Natural killer cell treated with Interleukin-12 subunit alpha and Interleukin-12 subunit beta and Interleukin-15 and Interleukin-18, amount 100 ng/mL, for 72 hours (primary cell): ENCODE measurements around the gene RGP1. TPM values are rescaled to one million over a fixed set of nuclear protein-coding genes. Genes with fewer than 3 reads are reported as not detected.
A peak's percentile ranks its signal among the peaks of the same experiment; 100 is the strongest.

Source experiments
- ATAC-seq, 2 donors: fragments of 150-1000 bp; cut with Tn5 transposase in 1 of 2; sonication (Bioruptor Pico), chemical (Tn5 transposase) in 1 of 2; 2 replicates each; pipeline ENCODE4 v1.10.0; 2021
- DNase-seq: peaks from one replicate; pipeline ENCODE4 v3.0.0; 2022; ENCODE audit warnings: low spot score
- H3K27ac Mint-ChIP-seq, 2 donors: 1 replicate in 1 of 2; 2 replicates in 1 of 2; pipeline ENCODE4 v1.8.0; 2022; ENCODE audit warnings: mixed read lengths in 2 of 2, mild to moderate bottlenecking in 1 of 2, moderate library complexity in 1 of 2
- H3K27me3 Mint-ChIP-seq, 2 donors: 1 replicate in 1 of 2; 2 replicates in 1 of 2; pipeline ENCODE4 v1.8.0; 2022; ENCODE audit warnings: mixed read lengths in 2 of 2
- H3K36me3 Mint-ChIP-seq: one replicate; pipeline ENCODE4 v1.8.0; 2022; ENCODE audit warnings: mixed read lengths
- H3K4me1 Mint-ChIP-seq, 2 donors: 1 replicate in 1 of 2; 2 replicates in 1 of 2; pipeline ENCODE4 v1.8.0; 2022; ENCODE audit warnings: low read depth in 2 of 2, mixed read lengths in 2 of 2, mild to moderate bottlenecking in 1 of 2
- H3K4me3 Mint-ChIP-seq: one replicate; pipeline ENCODE4 v1.8.0; 2022; ENCODE audit warnings: mixed read lengths
- H3K9me3 Mint-ChIP-seq: 2 replicates; pipeline ENCODE4 v1.8.0; 2022; ENCODE audit warnings: mixed read lengths
- total RNA-seq, 2 donors: library from RNA; stranded (reverse); gene quantifications; one replicate each; pipeline ENCODE4 v1.2.3, GENCODE V29; 2022

RGP1 gene
- total RNA-seq, 2 donors from 2014 or later, result 17.9 to 19.6 TPM

- H3K36me3 Mint-ChIP-seq, result peaks cover 52% of the 10 kb centered on the region
- no peaks in the 10 kb centered on the region for H3K9me3 Mint-ChIP-seq
- ATAC-seq, result no peak
Observed at GRCh38 chr9:35713578-35713977, 35.5 kb upstream of the RGP1 start.

GRCh38 chr9:35714123-35714522, 35.0 kb upstream of the RGP1 start:
- Mint-ChIP-seq H3K4me3 (no peak overlapping the region), H3K36me3 (peaks cover 46% of the 10 kb centered on the region), H3K4me1 (peaks cover 8 to 13% of the 10 kb centered on the region in 2 donors), H3K27ac (peak overlapping the region in 1 of 2 donors; percentile 80), H3K27me3 (no peaks in the 10 kb centered on the region), H3K9me3 (no peaks in the 10 kb centered on the region)
- peak; percentile 5 for DNase-seq
- ATAC-seq, result no peak

More at GRCh38 chr9:35713578-35713977, 35.5 kb upstream of the RGP1 start:
- H3K4me3 Mint-ChIP-seq, result no peak overlapping the region
- DNase-seq, result no peak
- no peaks in the 10 kb centered on the region for H3K27me3 Mint-ChIP-seq
- H3K4me1 Mint-ChIP-seq, result peaks cover 8 to 13% of the 10 kb centered on the region in 2 donors
- no peak overlapping the region for H3K27ac Mint-ChIP-seq

DNA sequence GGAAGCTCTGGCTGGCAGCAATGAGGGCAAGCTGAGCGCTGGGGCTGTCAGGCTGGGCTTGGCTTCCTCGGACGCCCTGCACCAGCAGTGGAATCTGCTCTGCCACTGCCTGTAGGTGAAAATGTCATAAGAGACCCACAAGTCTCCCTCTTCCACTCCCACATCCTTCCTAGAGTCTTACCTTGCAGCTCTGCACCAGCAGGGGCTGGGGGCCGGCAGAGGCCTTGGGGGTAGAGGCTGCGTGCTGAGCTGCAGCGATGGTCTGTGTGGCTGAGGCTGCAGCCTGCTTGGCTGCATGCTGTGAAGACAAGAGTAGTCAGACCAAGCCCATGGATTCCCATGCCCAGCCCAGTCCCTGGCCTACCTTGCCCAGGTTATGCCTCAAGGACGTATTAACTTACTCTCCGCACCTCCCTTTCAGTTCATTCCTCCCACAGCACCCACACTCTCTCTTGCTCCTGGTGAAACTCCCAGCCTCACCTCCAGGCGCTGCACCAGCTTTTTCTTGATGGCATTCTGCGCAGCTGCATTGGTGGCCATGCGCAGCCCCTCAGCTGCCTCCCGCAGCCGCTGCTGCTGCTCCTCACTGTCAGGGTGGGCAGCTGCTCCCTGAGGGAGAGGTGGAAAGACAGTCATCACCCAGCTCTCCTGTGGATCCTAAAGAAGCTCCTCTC, 34.4 kb upstream of the RGP1 start:
- DNase-seq, result peak; percentile 18
- ATAC-seq, result no peak
- Mint-ChIP-seq H3K4me3 (no peak overlapping the region), H3K27ac (peak overlapping the region; percentile 27 to 80), H3K27me3 (no peaks in the 10 kb centered on the region), H3K9me3 (no peaks in the 10 kb centered on the region), H3K4me1 (peaks cover 8 to 18% of the 10 kb centered on the region in 2 donors), H3K36me3 (peaks cover 51% of the 10 kb centered on the region)

GRCh38 chr9:35716230-35716629, 32.9 kb upstream of the RGP1 start:
- DNase-seq (no peak), ATAC-seq (no peak)
- H3K9me3 Mint-ChIP-seq, result no peaks in the 10 kb centered on the region
- peaks cover 8 to 18% of the 10 kb centered on the region in 2 donors for H3K4me1 Mint-ChIP-seq
- no peaks in the 10 kb centered on the region for H3K27me3 Mint-ChIP-seq
- H3K27ac Mint-ChIP-seq, result peak overlapping the region in 1 of 2 donors; percentile 76
- peaks cover 41% of the 10 kb centered on the region for H3K36me3 Mint-ChIP-seq
- H3K4me3 Mint-ChIP-seq, result no peak overlapping the region

DNA sequence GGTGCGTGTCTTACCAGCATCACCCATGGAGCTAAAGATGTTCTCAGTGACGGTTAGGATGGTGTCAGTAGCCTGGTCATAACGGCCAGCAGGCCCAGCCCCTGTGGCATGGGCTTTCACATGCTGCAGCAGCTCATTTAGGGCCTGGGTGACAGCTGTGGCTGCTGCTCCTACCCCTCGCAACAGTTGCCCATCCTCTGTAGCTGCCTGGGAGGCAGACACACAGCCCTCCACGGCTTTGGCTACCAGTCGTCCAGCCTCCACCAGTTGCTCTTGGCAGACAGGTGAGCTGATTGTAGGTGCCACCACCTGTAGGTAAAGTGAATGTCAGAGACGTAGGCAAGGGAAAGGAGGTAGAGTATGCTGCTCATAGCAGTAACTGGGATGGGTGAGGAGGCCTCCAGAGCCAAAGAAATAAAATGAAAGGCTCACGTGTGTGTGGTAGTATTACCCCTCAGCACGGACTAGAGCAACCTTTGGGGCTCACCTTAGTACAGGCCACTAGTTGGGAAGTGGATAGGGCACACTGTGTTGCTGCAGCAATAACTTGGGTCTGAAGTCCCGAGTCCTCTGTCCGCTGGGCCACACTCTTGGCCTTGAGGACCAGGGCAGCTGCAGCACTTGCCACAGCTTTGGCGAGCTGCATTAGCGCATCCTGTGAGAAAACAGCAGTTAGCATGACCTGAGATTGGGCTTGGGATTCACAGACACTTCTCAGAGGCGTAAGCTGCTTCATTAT, 31.8 kb upstream of the RGP1 start:
- H3K36me3 Mint-ChIP-seq, result peaks cover 44% of the 10 kb centered on the region
- DNase-seq (no peak), ATAC-seq (no peak)
- no peaks in the 10 kb centered on the region for H3K27me3 Mint-ChIP-seq
- no peak overlapping the region for H3K4me3 Mint-ChIP-seq
- peak overlapping the region in 1 of 2 donors; percentile 76 for H3K27ac Mint-ChIP-seq
- H3K4me1 Mint-ChIP-seq, result peaks cover 17 to 23% of the 10 kb centered on the region in 2 donors
- no peaks in the 10 kb centered on the region for H3K9me3 Mint-ChIP-seq

GRCh38 chr9:35718721-35719511, 30.2 kb upstream of the RGP1 start:
- ATAC-seq (no peak), DNase-seq (peak; percentile 61)
- Mint-ChIP-seq H3K4me1 (peaks cover 18 to 25% of the 10 kb centered on the region in 2 donors), H3K4me3 (no peak overlapping the region), H3K9me3 (no peaks in the 10 kb centered on the region), H3K27me3 (no peaks in the 10 kb centered on the region), H3K27ac (no peak overlapping the region), H3K36me3 (peaks cover 48% of the 10 kb centered on the region)

- DNase-seq (peak; percentile 52), ATAC-seq (no peak)
- Mint-ChIP-seq H3K27me3 (no peaks in the 10 kb centered on the region), H3K9me3 (no peaks in the 10 kb centered on the region), H3K36me3 (peaks cover 52% of the 10 kb centered on the region), H3K27ac (no peak overlapping the region), H3K4me3 (no peak overlapping the region), H3K4me1 (peaks cover 20 to 27% of the 10 kb centered on the region in 2 donors)
Observed at GRCh38 chr9:35719546-35719945, 29.5 kb upstream of the RGP1 start.

DNA sequence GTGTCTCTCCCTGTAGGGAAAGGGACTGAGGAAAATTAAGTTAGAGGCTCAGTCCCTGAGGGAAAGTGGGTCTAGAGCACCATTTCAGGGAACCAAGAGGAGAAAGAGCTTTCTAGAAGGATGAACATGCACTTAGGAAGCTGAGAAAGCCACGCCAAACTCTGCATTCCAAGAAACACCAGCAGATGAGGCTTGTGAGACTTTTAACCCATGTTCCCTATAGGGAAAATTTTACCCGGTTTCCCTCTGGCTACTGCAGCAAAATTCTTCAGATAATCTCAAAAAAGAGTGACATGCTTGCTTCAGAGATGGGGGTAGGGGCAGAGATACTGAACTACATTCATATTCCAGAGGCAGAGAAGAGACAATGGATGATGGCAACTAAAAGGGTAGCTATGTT, 25.7 kb upstream of the RGP1 start:
- Mint-ChIP-seq H3K36me3 (peaks cover 39% of the 10 kb centered on the region), H3K27me3 (no peaks in the 10 kb centered on the region), H3K9me3 (no peaks in the 10 kb centered on the region), H3K4me3 (no peak overlapping the region), H3K4me1 (peaks cover 17 to 24% of the 10 kb centered on the region in 2 donors), H3K27ac (no peak overlapping the region)
- ATAC-seq (no peak), DNase-seq (no peak)

- Mint-ChIP-seq H3K27ac (no peak overlapping the region), H3K36me3 (peaks cover 37% of the 10 kb centered on the region), H3K4me3 (no peak overlapping the region), H3K9me3 (no peaks in the 10 kb centered on the region), H3K27me3 (no peaks in the 10 kb centered on the region), H3K4me1 (peaks cover 17 to 24% of the 10 kb centered on the region in 2 donors)
- no peak for ATAC-seq
- peak; percentile 52 for DNase-seq
Observed at GRCh38 chr9:35723908-35724307, 25.2 kb upstream of the RGP1 start.

- Mint-ChIP-seq H3K36me3 (peaks cover 32% of the 10 kb centered on the region), H3K9me3 (no peaks in the 10 kb centered on the region), H3K27me3 (no peaks in the 10 kb centered on the region), H3K4me1 (peaks cover 17 to 19% of the 10 kb centered on the region in 2 donors), H3K27ac (no peak overlapping the region), H3K4me3 (no peak overlapping the region)
- DNase-seq (peak; percentile 34), ATAC-seq (no peak)
Observed at GRCh38 chr9:35725362-35725761, 23.7 kb upstream of the RGP1 start.

DNA sequence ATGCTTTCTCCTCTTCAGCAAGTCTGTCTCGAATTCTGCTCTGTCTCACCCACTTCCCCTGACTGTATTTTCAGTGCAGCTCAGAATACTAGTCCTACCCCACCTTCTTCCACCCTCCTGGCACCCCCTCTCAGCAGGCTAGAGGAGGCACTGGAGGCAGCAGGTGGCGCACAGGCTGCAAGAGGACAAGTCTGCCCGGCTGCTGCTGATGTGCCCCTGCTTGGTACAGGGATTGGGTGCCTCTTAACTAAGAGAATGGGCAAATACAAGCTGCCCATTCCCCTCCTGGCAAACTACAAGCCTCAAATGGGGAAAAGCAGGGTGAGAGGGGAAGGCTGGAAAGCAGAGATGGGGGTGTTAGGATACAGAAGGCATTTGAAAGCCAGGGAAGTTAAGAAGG, 22.2 kb upstream of the RGP1 start:
- DNase-seq (no peak), ATAC-seq (no peak)
- H3K4me1 Mint-ChIP-seq, result peaks cover 11 to 20% of the 10 kb centered on the region in 2 donors
- H3K27me3 Mint-ChIP-seq, result no peaks in the 10 kb centered on the region
- H3K27ac Mint-ChIP-seq, result no peak overlapping the region
- H3K4me3 Mint-ChIP-seq, result no peak overlapping the region
- no peaks in the 10 kb centered on the region for H3K9me3 Mint-ChIP-seq
- peaks cover 30% of the 10 kb centered on the region for H3K36me3 Mint-ChIP-seq

- H3K36me3 Mint-ChIP-seq, result peaks cover 23% of the 10 kb centered on the region
- H3K4me1 Mint-ChIP-seq, result peaks cover 7 to 15% of the 10 kb centered on the region in 2 donors
- H3K27me3 Mint-ChIP-seq, result no peaks in the 10 kb centered on the region
- H3K9me3 Mint-ChIP-seq, result no peaks in the 10 kb centered on the region
- ATAC-seq, result no peak
- no peak overlapping the region for H3K27ac Mint-ChIP-seq
- H3K4me3 Mint-ChIP-seq, result no peak overlapping the region
- no peak for DNase-seq
Observed at GRCh38 chr9:35727676-35728040, 21.4 kb upstream of the RGP1 start.

- Mint-ChIP-seq H3K27ac (no peak overlapping the region), H3K4me3 (no peak overlapping the region), H3K9me3 (no peaks in the 10 kb centered on the region), H3K27me3 (no peaks in the 10 kb centered on the region), H3K4me1 (peaks cover 13 to 20% of the 10 kb centered on the region in 2 donors), H3K36me3 (peaks cover 21% of the 10 kb centered on the region)
- ATAC-seq (peak; percentile 53 to 60), DNase-seq (peak; percentile 91)
Observed at GRCh38 chr9:35728041-35728971, 20.8 kb upstream of the RGP1 start.
